Vagina (tissue), 2 donors: ENCODE data around the gene POLN. TPM values are rescaled to one million over a fixed set of nuclear protein-coding genes. Genes with fewer than 3 reads are reported as not detected.

Source experiments
- DNase-seq, 2 donors: peaks; one replicate each; pipeline ENCODE4 v3.0.0-alpha.2; 2017; ENCODE audit errors: extremely low spot score in 2 of 2
- H3K27ac ChIP-seq: fragments of 200-600 bp; sonication (generic); one replicate; pipeline ENCODE4 v1.5.1; 2019
- H3K27me3 ChIP-seq: fragments of 200-600 bp; sonication (generic); one replicate; pipeline ENCODE4 v1.5.1; 2019
- H3K36me3 ChIP-seq, 2 donors: fragments of 200-600 bp; sonication (generic); one replicate each; pipeline ENCODE4 v1.5.1; 2017 to 2019
- H3K4me1 ChIP-seq: fragments of 200-600 bp; sonication (generic); one replicate; pipeline ENCODE4 v1.5.1; 2019
- H3K4me3 ChIP-seq, 2 donors: fragments of 200-600 bp; sonication (generic); 1 replicate in 1 of 2; 2 replicates in 1 of 2; pipeline ENCODE4 v1.5.1; 2016 to 2019
- H3K9me3 ChIP-seq: fragments of 200-600 bp; sonication (generic); one replicate; pipeline ENCODE4 v1.5.1; 2019
- CTCF ChIP-seq, 3 experiments: fragments of 450-650 bp in 2 of 3; fragments of 200-600 bp in 1 of 3; sonication (generic) in 1 of 3; IDR thresholded peaks; one replicate each; pipeline ENCODE4 v1.5.1; 2017 to 2019; ENCODE audit warnings: antibody characterized with exemption in 3 of 3, mild to moderate bottlenecking in 2 of 3, moderate library complexity in 2 of 3
- POLR2A ChIP-seq, 2 donors: fragments of 450-650 bp; IDR thresholded peaks; one replicate each; pipeline ENCODE4 v1.6.1; 2017; ENCODE audit warnings: antibody characterized with exemption in 2 of 2, mild to moderate bottlenecking in 2 of 2, moderate library complexity in 2 of 2
- POLR2AphosphoS5 ChIP-seq, 2 donors: sonication (generic); formaldehyde crosslinking; IDR thresholded peaks; one replicate each; pipeline ENCODE4 v1.9.0; 2017; ENCODE audit warnings: antibody characterized with exemption in 2 of 2, mild to moderate bottlenecking in 2 of 2, low read depth in 1 of 2; ENCODE audit not compliant: insufficient read depth in 1 of 2
- intact Hi-C: fragments of 100-400 bp; cut with DNase I; formaldehyde crosslinking; loops from one replicate; pipeline ENCODE4 v1.15.1; 2023
- total RNA-seq: library from RNA; depleted of rRNA; stranded (reverse); fragments of >200 nt; gene quantifications from one replicate; pipeline ENCODE4 v1.2.3, GENCODE V29; 2016

Gene POLN
- total RNA-seq, 1 donor from 2014 or later = 3.9 TPM

- no peak for TF ChIP-seq POLR2A (IDR thresholded peaks at IDR 0.05)
- TF ChIP-seq CTCF (IDR thresholded peaks at IDR 0.05) = no peak
- no peak for TF ChIP-seq POLR2AphosphoS5 (IDR thresholded peaks at IDR 0.05; ENCODE audit: insufficient read depth in 1 of 2, low read depth in 1 of 2)
- Histone ChIP-seq H3K4me1 (peaks cover 43% of the 10 kb centered on the region), H3K4me3 (no peak overlapping the region), H3K9me3 (no peaks in the 10 kb centered on the region), H3K36me3 (no peaks in the 10 kb centered on the region), H3K27me3 (no peaks in the 10 kb centered on the region), H3K27ac (no peak overlapping the region)
- intact Hi-C loops = loop anchor here (5.0 to 10.0 kb wide), 2 partner anchors 151 to 273 kb away; partner anchors contain the start of genes CFAP99, FAM193A and ZFYVE28
- no peak for DNase-seq
Observed at GRCh38 chr4:2263926-2264321, 22.0 kb upstream of the POLN start.

GRCh38 chr4:2262944-2263250, 21.0 kb upstream of the POLN start:
- Histone ChIP-seq H3K27ac (peak overlapping the region; percentile 93), H3K4me1 (peaks cover 52% of the 10 kb centered on the region), H3K27me3 (no peaks in the 10 kb centered on the region), H3K4me3 (peak overlapping the region; percentile 61 to 85), H3K9me3 (no peaks in the 10 kb centered on the region), H3K36me3 (no peaks in the 10 kb centered on the region)
- no peak for DNase-seq
- TF ChIP-seq CTCF (IDR thresholded peaks at IDR 0.05) = no peak
- TF ChIP-seq POLR2A (IDR thresholded peaks at IDR 0.05) = no peak
- no peak for TF ChIP-seq POLR2AphosphoS5 (IDR thresholded peaks at IDR 0.05; ENCODE audit: insufficient read depth in 1 of 2, low read depth in 1 of 2)
- intact Hi-C loops = loop anchor here (1.0 to 10.0 kb wide), 3 partner anchors 152 to 274 kb away; partner anchors contain the start of genes CFAP99, FAM193A and ZFYVE28

- H3K9me3 ChIP-seq = no peaks in the 10 kb centered on the region
- no peaks in the 10 kb centered on the region for H3K36me3 ChIP-seq
- peak in 1 of 2 donors; percentile 100 for DNase-seq
- intact Hi-C loops = loop anchor here (1.0 to 10.0 kb wide), 3 partner anchors 152 to 275 kb away; partner anchors contain the start of genes CFAP99, FAM193A and ZFYVE28
- H3K4me3 ChIP-seq = peak overlapping the region; percentile 61 to 93
- peaks cover 57% of the 10 kb centered on the region for H3K4me1 ChIP-seq
- peak overlapping the region; percentile 93 for H3K27ac ChIP-seq
- H3K27me3 ChIP-seq = no peaks in the 10 kb centered on the region
- TF ChIP-seq POLR2AphosphoS5 (IDR thresholded peaks at IDR 0.05; ENCODE audit: insufficient read depth in 1 of 2, low read depth in 1 of 2) (peak; percentile 65 to 71), POLR2A (IDR thresholded peaks at IDR 0.05) (peak in 1 of 2 donors; percentile 93), CTCF (IDR thresholded peaks at IDR 0.05) (no peak)
Observed at GRCh38 chr4:2262145-2262943, 20.4 kb upstream of the POLN start.

- Histone ChIP-seq H3K27me3 (no peaks in the 10 kb centered on the region), H3K4me1 (peaks cover 63% of the 10 kb centered on the region), H3K36me3 (no peaks in the 10 kb centered on the region), H3K9me3 (no peaks in the 10 kb centered on the region), H3K4me3 (peak within 1 kb of the TSS; percentile 83 to 93), H3K27ac (peak within 1 kb of the TSS; percentile 93)
- intact Hi-C loops = loop anchor here (1.0 to 10.0 kb wide), 3 partner anchors 153 to 276 kb away; partner anchors contain the start of genes CFAP99, FAM193A and ZFYVE28
- DNase-seq = no peak
- TF ChIP-seq CTCF (IDR thresholded peaks at IDR 0.05) (no peak), POLR2A (IDR thresholded peaks at IDR 0.05) (peak in 1 of 2 donors; percentile 41)
Observed at GRCh38 chr4:2261853-2262144, 19.9 kb upstream of the POLN start, which contains the start of gene MXD4. Gene MXD4, minus strand, starts transcription at chr4:2262109. Its CDS starts 129 bp downstream, at chr4:2261980.
